ENCODE measurements around the gene POLG. TPM values are rescaled to one million over a fixed set of nuclear protein-coding genes. Genes with fewer than 3 reads are reported as not detected.

The POLG gene
- total RNA-seq, 1 experiment from 2014 or later = 60.3 TPM

DNA sequence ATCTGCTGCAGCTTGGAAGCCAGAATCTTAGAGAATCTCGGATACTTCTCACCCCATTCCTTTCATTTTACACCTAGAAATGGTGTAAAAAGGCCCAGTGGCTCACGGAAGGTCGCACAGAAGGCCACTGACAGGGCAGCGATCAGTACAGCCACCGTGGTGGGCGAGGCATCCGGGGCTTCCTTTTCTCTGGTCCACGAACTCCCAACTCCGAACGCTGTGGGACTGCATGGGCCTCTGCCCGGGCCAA is 36.3 kb upstream of the POLG start:
- no peak overlapping the region for H2BK20ac ChIP-seq (ENCODE audit: low read depth, low read length, poor library complexity, severe bottlenecking)
- TF ChIP-seq CTCF (conservative IDR thresholded peaks at IDR 0.05) = no peak
- no peak overlapping the region for H3K9ac ChIP-seq (ENCODE audit: extremely low read depth, insufficient read length, low read length)
- peak overlapping the region; percentile 28 for H3K4me2 ChIP-seq (ENCODE audit: insufficient read depth, insufficient read length, low read length)
- H3K27ac ChIP-seq (ENCODE audit: insufficient read length, low read depth, low read length) = no peak overlapping the region
- peak overlapping the region in 1 of 2 experiments; percentile 54; a peak in 2 of 5 replicates for H3K4me3 Mint-ChIP-seq
- H3K4ac ChIP-seq (ENCODE audit: low read depth, low read length) = no peak overlapping the region
- no peaks in the 10 kb centered on the region for H3K9me3 ChIP-seq (ENCODE audit: control insufficient read depth, low read depth, low read length)
- no peak overlapping the region for H2BK5ac ChIP-seq (ENCODE audit: insufficient read length, low read length)
- no peaks in the 10 kb centered on the region for H3K79me1 ChIP-seq (ENCODE audit: insufficient read depth, low read depth, low read length, poor library complexity, severe bottlenecking)
- H4K8ac ChIP-seq (replicated peaks; ENCODE audit: insufficient read length, low read depth, low read length) = no peak overlapping the region
- no peaks in the 10 kb centered on the region; the same call in 1 of the 2 replicates for H3K4me1 ChIP-seq (ENCODE audit: insufficient read depth, low read length)
- no peaks in the 10 kb centered on the region for H3K36me3 Mint-ChIP-seq (ENCODE audit: insufficient read depth in 1 of 3, low read depth in 3 of 3)
- H2BK12ac ChIP-seq (ENCODE audit: insufficient read length, low read depth, low read length) = no peak overlapping the region
- H2BK120ac ChIP-seq (ENCODE audit: low read depth, low read length, poor library complexity, severe bottlenecking) = no peak overlapping the region
- peaks cover 2 to 4% of the 10 kb centered on the region in 2 experiments; a peak in 2 of 5 replicates for H3K9me3 Mint-ChIP-seq
- H3K27ac Mint-ChIP-seq = no peak overlapping the region
- H4K20me1 ChIP-seq (ENCODE audit: control insufficient read depth, insufficient read depth, insufficient read length) = no peaks in the 10 kb centered on the region
- no peak overlapping the region for H2AFZ ChIP-seq (ENCODE audit: low read length)
- no peak overlapping the region for H3K56ac ChIP-seq (ENCODE audit: insufficient read length, low read depth, low read length)
- H4K91ac ChIP-seq (ENCODE audit: insufficient read length, low read depth, low read length) = no peak overlapping the region
- no peaks in the 10 kb centered on the region for H3K79me2 ChIP-seq (ENCODE audit: insufficient read depth, low read length)
- no peak overlapping the region for H2AK5ac ChIP-seq (ENCODE audit: insufficient read length, low read length)
- no peak overlapping the region for H3K23ac ChIP-seq (ENCODE audit: insufficient read length, low read depth, low read length)
- H3K14ac ChIP-seq (ENCODE audit: insufficient read depth, low read length) = no peak overlapping the region
- H3K27me3 Mint-ChIP-seq (ENCODE audit: low read depth) = peaks cover 98% of the 10 kb centered on the region
- peaks cover 97% of the 10 kb centered on the region for H3K27me3 ChIP-seq (ENCODE audit: insufficient read depth, low read length)
- no peaks in the 10 kb centered on the region for H3K23me2 ChIP-seq (ENCODE audit: insufficient read length, low read depth, low read length, poor library complexity, severe bottlenecking)
- no peak overlapping the region for H3T11ph ChIP-seq (ENCODE audit: low read length)
- no peak for DNase-seq
- H3K18ac ChIP-seq (ENCODE audit: insufficient read length, low read depth, low read length) = no peak overlapping the region
- no peak overlapping the region for H4K5ac ChIP-seq (ENCODE audit: insufficient read length, low read depth, low read length)
- no CpG with 5 or more reads among the region's 11 CpGs for WGBS (ENCODE audit: extremely low coverage, insufficient read length, low lambda C conversion rate)
- no peak overlapping the region for H2BK15ac ChIP-seq (ENCODE audit: low read depth, low read length)
- peaks cover 29 to 57% of the 10 kb centered on the region in 2 experiments for H3K4me1 Mint-ChIP-seq
